GM12878 (cell line): Measurements from ENCODE around the gene ASIC2. TPM values are rescaled to one million over a fixed set of nuclear protein-coding genes. Genes with fewer than 3 reads are reported as not detected.

Experiments
- ATAC-seq: fragments of 200-7000 bp; cut with Tn5 transposase; 3 replicates; pipeline ENCODE4 v1.9.1; 2020; ENCODE audit warnings: mild to moderate bottlenecking, moderate library complexity
- BruUV-seq: library from RNA; stranded (reverse); fragments of 400-500 nt; replicated peaks from 2 replicates; lab custom pipeline; 2021; lab: Mats Ljungman, UMichigan
- CTCF ChIA-PET: fragments of 300-600 bp; sonication (Branson Sonifier 250); formaldehyde crosslinking; extraction: SDS; loops from one replicate; lab custom pipeline; 2021; ENCODE audit warnings: inconsistent platforms; lab: Yijun Ruan, JAX
- POLR2A ChIA-PET: fragments of 350-600 bp; formaldehyde crosslinking; extraction: SDS; loops from one replicate; lab custom pipeline; 2021; ENCODE audit warnings: inconsistent platforms; lab: Charles Lee
- RAD21 ChIA-PET: fragments of 300-600 bp; sonication (Branson Sonifier 250); formaldehyde crosslinking; loops from one replicate; lab custom pipeline; 2023; ENCODE audit warnings: antibody characterized with exemption; ENCODE audit not compliant: unreplicated experiment; lab: Charles Lee
- SMC1A ChIA-PET: fragments of 300-600 bp; sonication (Branson Sonifier 250); formaldehyde crosslinking; loops from one replicate; lab custom pipeline; 2023; ENCODE audit not compliant: unreplicated experiment, uncharacterized antibody; lab: Charles Lee
- DNase-seq: peaks from one replicate; pipeline ENCODE4 v3.0.0-alpha.2; 2011; ENCODE audit warnings: low read depth, low spot score
- FAIRE-seq: peaks from 3 replicates; lab custom pipeline; 2011; peaks lifted over from hg19 to GRCh38; lab: Jason Lieb, UNC
- H2AFZ ChIP-seq: 2 replicates; pipeline ENCODE4 v1.6.0; 2011; ENCODE audit warnings: low read depth, low read length, control low read depth; ENCODE audit not compliant: control insufficient read depth
- H3K27ac ChIP-seq: 2 replicates; pipeline ENCODE4 v1.5.1; 2011; ENCODE audit warnings: control low read depth; ENCODE audit not compliant: control insufficient read depth, insufficient read depth
- H3K27me3 ChIP-seq, 2 experiments: replicated peaks in 1 of 2; 2 replicates each; pipeline versions ENCODE4 v1.6.0 to v1.6.1; 2011; ENCODE audit warnings: low read length in 1 of 2; ENCODE audit not compliant: control insufficient read depth in 2 of 2, insufficient read depth in 2 of 2
- H3K36me3 ChIP-seq, 2 experiments: 2 replicates each; pipeline ENCODE4 v1.5.1; 2011; ENCODE audit warnings: low read length in 1 of 2; ENCODE audit not compliant: control insufficient read depth in 2 of 2, insufficient read depth in 2 of 2
- H3K4me1 ChIP-seq: 2 replicates; pipeline ENCODE4 v1.6.1; 2011; ENCODE audit warnings: mild to moderate bottlenecking, low read length, moderate library complexity, mixed read lengths; ENCODE audit not compliant: control insufficient read depth, insufficient read depth
- H3K4me2 ChIP-seq: 2 replicates; pipeline ENCODE4 v1.6.0; 2011; ENCODE audit warnings: control low read depth; ENCODE audit not compliant: control insufficient read depth, insufficient read depth
- H3K4me3 ChIP-seq: fragments of 200-600 bp; sonication (generic); 2 replicates; pipeline ENCODE4 v1.5.1; 2016
- H3K79me2 ChIP-seq: 2 replicates; pipeline ENCODE4 v1.6.0; 2011; ENCODE audit warnings: low read length; ENCODE audit not compliant: control insufficient read depth, insufficient read depth
- H3K9ac ChIP-seq: 2 replicates; pipeline ENCODE4 v1.8.0; 2011; ENCODE audit warnings: low read length, control low read depth, mixed read lengths; ENCODE audit not compliant: control insufficient read depth, insufficient read depth
- H3K9me3 ChIP-seq: replicated peaks from 3 replicates; pipeline ENCODE4 v1.5.1; 2011; ENCODE audit warnings: mild to moderate bottlenecking, low read length; ENCODE audit not compliant: control insufficient read depth, insufficient read depth
- H4K20me1 ChIP-seq: 2 replicates; pipeline ENCODE4 v1.6.0; 2011; ENCODE audit not compliant: control insufficient read depth, insufficient read depth
- CEBPB ChIP-seq, 2 experiments: fragments of 150-350 bp in 1 of 2; IDR thresholded peaks; 2 replicates each; pipeline ENCODE4 v1.6.1; 2012 to 2014; ENCODE audit warnings: low read depth in 2 of 2, low read length in 2 of 2, borderline replicate concordance in 1 of 2, inconsistent platforms in 1 of 2
- JUND ChIP-seq: IDR thresholded peaks from 2 replicates; pipeline ENCODE4 v1.6.1; 2012; ENCODE audit warnings: low read depth, mild to moderate bottlenecking, low read length, improper control_type of control experiment, moderate library complexity
- MYC ChIP-seq: IDR thresholded peaks from 2 replicates; pipeline ENCODE4 v1.6.1; 2011; ENCODE audit warnings: mild to moderate bottlenecking, low read length, moderate library complexity, inconsistent platforms; ENCODE audit not compliant: insufficient read depth, insufficient replicate concordance, insufficient read length, severe bottlenecking
- NRF1 ChIP-seq: conservative IDR thresholded peaks from 2 replicates; pipeline ENCODE4 v1.6.1; 2011; ENCODE audit warnings: mild to moderate bottlenecking, low read depth, low read length, improper control_type of control experiment
- RELB ChIP-seq: fragments of 450-650 bp; IDR thresholded peaks from 2 replicates; pipeline ENCODE4 v1.6.1; 2017; ENCODE audit warnings: low read depth, mild to moderate bottlenecking, moderate library complexity
- SREBF2 ChIP-seq: IDR thresholded peaks from 2 replicates; pipeline ENCODE4 v1.6.1; 2012; ENCODE audit warnings: mild to moderate bottlenecking, low read length
- ZBTB40 ChIP-seq: fragments of 450-650 bp; IDR thresholded peaks from 2 replicates; pipeline ENCODE4 v1.6.1; 2016; ENCODE audit warnings: mild to moderate bottlenecking, moderate library complexity, borderline replicate concordance
- ZNF24 ChIP-seq: fragments of 450-650 bp; IDR thresholded peaks from 2 replicates; pipeline ENCODE4 v1.6.1; 2017; ENCODE audit warnings: antibody characterized with exemption, mild to moderate bottlenecking
- ZZZ3 ChIP-seq: IDR thresholded peaks from 2 replicates; pipeline ENCODE4 v1.6.1; 2011; ENCODE audit warnings: low read depth; ENCODE audit not compliant: control insufficient read depth, insufficient read length
- WGBS: methylation state at CpG from one replicate; pipeline ENCODE4 v1.1.6; 2016; ENCODE audit warnings: low lambda C conversion rate; ENCODE audit not compliant: insufficient replicate concordance, insufficient coverage; ENCODE audit errors: missing lambda C conversion rate; 5-methylcytosine and 5-hydroxymethylcytosine counted together
- in situ Hi-C: fragments of 300-500 bp; cut with MboI; formaldehyde crosslinking; loops from 9 replicates; pipeline ENCODE4 v1.14.3; 2018; ENCODE audit warnings: mixed read lengths
- intact Hi-C: fragments of 100-400 bp; cut with micrococcal nuclease; formaldehyde crosslinking; loops from one replicate; pipeline ENCODE4 v1.14.2; 2022; ENCODE audit not compliant: unreplicated experiment
- polyA plus RNA-seq, 11 experiments: library from polyadenylated mRNA; depleted of rRNA in 4 of 11; unstranded in 6 of 11; stranded (reverse) in 5 of 11; fragments of >200 nt; fragmentation: Nextera tagmentation in 4 of 11; fragmentation: Illumina TruSeq in 1 of 11; extraction: Ambion mirVana in 4 of 11; extraction: Trizol in 1 of 11; gene quantifications; 1 replicate in 1 of 11; 2 replicates in 10 of 11; pipeline versions ENCODE4 v1.2.1 to v1.2.3, GENCODE V29; 2011 to 2016; ENCODE audit warnings: inconsistent platforms in 2 of 11, missing spikeins in 2 of 11, low read depth in 1 of 11
- total RNA-seq, 4 experiments: library from RNA; depleted of rRNA in 3 of 4; stranded (reverse); fragments of >200 nt in 3 of 4; fragmentation: Illumina TruSeq in 1 of 4; extraction: Trizol in 1 of 4; gene quantifications; 2 replicates each; pipeline versions ENCODE4 v1.2.1 to v1.2.3, GENCODE V29; 2013 to 2021

ASIC2 gene
- total and polyA plus RNA-seq, 10 of the 15 experiments (the other 5 are each of a cell fraction or from before 2014, with no cell fraction given), result not detected

DNA sequence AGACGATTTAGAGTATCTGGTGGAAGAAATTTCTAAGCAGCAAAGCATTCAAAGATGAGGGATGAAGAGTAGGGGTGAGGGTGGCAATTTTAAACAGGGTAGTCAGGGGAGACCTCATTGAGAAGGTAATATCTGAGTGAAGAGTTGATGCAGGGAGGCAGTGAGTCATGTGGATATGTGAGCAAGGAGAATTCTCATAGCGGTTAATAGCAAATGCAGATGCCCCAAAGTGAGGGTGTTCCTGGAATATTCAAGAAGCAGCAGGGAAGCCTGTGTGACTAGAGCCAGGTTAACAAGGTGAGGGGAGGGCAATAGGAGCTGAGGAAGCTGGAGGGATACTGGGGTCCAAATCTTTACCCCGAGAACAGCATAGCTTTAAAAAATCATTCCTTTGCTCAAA is 187.2 kb downstream of the ASIC2 start (continued):
- TF ChIP-seq RELB (no peak), NRF1 (no peak)

- ATAC-seq (no peak), DNase-seq (no peak), FAIRE-seq (no peak)
- 0% methylated on average over 2 of the region's 2 CpGs for WGBS
- Histone ChIP-seq H3K4me1 (no peaks in the 10 kb centered on the region), H3K36me3 (no peaks in the 10 kb centered on the region), H3K9me3 (no peaks in the 10 kb centered on the region), H3K27me3 (peaks cover 0 to 6% of the 10 kb centered on the region in 2 experiments; a peak in 3 of 4 replicates), H3K27ac (no peak overlapping the region), H3K4me3 (no peak overlapping the region), H3K79me2 (no peaks in the 10 kb centered on the region), H4K20me1 (no peaks in the 10 kb centered on the region), H2AFZ (no peak overlapping the region), H3K9ac (no peak overlapping the region), H3K4me2 (no peak overlapping the region)
- no TSS peak for BruUV-seq
- CTCF ChIA-PET, result no interaction called here
- in situ Hi-C loops, result no loop called here
- intact Hi-C loops, result no loop called here
- POLR2A ChIA-PET, result no interaction called here
- SMC1A ChIA-PET, result no interaction called here
- TF ChIP-seq ZNF24 (no peak), ZZZ3 (no peak), JUND (no peak), CEBPB (IDR thresholded peaks at IDR 0.05; ENCODE audit: borderline replicate concordance in 1 of 2, low read depth in 2 of 2, low read length in 2 of 2) (no peak), MYC (no peak), SREBF2 (no peak), ZBTB40 (no peak)
- RAD21 ChIA-PET, result no interaction called here
These were observed 193.2 kb downstream of the ASIC2 start for GRCh38 chr17:33099906-33100305.
